Measurements from ENCODE around the gene PTPN23.

PTPN23 gene

GRCh38 chr3:47420511-47421484 is 40.0 kb downstream of the PTPN23 start:
- DNase-seq, result peak; percentile 95

GRCh38 chr3:47421741-47422649 is 41.2 kb downstream of the PTPN23 start:
- DNase-seq, result peak; percentile 76

- DNase-seq, result no peak
These were observed 41.9 kb downstream of the PTPN23 start for GRCh38 chr3:47422743-47423142.

- no peak for DNase-seq
These were observed 42.8 kb downstream of the PTPN23 start for GRCh38 chr3:47423548-47424145.

- no peak for DNase-seq
These were observed 43.9 kb downstream of the PTPN23 start for GRCh38 chr3:47424434-47425382.

GRCh38 chr3:47425383-47425778 is 44.6 kb downstream of the PTPN23 start:
- DNase-seq, result no peak

GRCh38 chr3:47425959-47426358 is 45.1 kb downstream of the PTPN23 start:
- DNase-seq, result no peak

- no peak for DNase-seq
These were observed 47.0 kb downstream of the PTPN23 start for GRCh38 chr3:47427866-47428265.

- DNase-seq, result peak; percentile 75
These were observed 47.8 kb downstream of the PTPN23 start for GRCh38 chr3:47428662-47429061.

GRCh38 chr3:47429476-47430270 is 48.9 kb downstream of the PTPN23 start:
- no peak for DNase-seq

GRCh38 chr3:47430606-47431005 is 49.8 kb downstream of the PTPN23 start:
- DNase-seq, result no peak

- no peak for DNase-seq
These were observed 50.4 kb downstream of the PTPN23 start for GRCh38 chr3:47431225-47431624.

- DNase-seq, result no peak
These were observed 51.9 kb downstream of the PTPN23 start for GRCh38 chr3:47432673-47433072.

- DNase-seq, result no peak
These were observed 53.0 kb downstream of the PTPN23 start for GRCh38 chr3:47433796-47434195.

GRCh38 chr3:47434849-47435248 is 54.0 kb downstream of the PTPN23 start:
- DNase-seq, result no peak

- DNase-seq, result no peak
These were observed 55.4 kb downstream of the PTPN23 start for GRCh38 chr3:47436180-47436579.

GRCh38 chr3:47440131-47440530 is 59.3 kb downstream of the PTPN23 start:
- DNase-seq, result peak; percentile 40

GRCh38 chr3:47441796-47442551 is 61.2 kb downstream of the PTPN23 start:
- DNase-seq, result no peak

GRCh38 chr3:47443611-47443995 is 62.8 kb downstream of the PTPN23 start:
- DNase-seq, result no peak

- no peak for DNase-seq
These were observed 63.3 kb downstream of the PTPN23 start for GRCh38 chr3:47444103-47444502.

All from hematopoietic multipotent progenitor cell treated with erythropoietin and hydrocortisone succinate and interleukin-3 and kit ligand, for 6 days (in vitro differentiated cells).